HepG2 (cell line): ENCODE measurements around the gene CSH1.

Experiments used
- SYNCRIP ChIP-seq: fragments of 200-400 bp; formaldehyde crosslinking; IDR thresholded peaks from 2 replicates; pipeline ENCODE4 v1.6.1; 2018; ENCODE audit warnings: mild to moderate bottlenecking, low read depth, low read length; ENCODE audit not compliant: insufficient read depth
- TF ChIP-seq, protein P1 (sequence below): sonication (generic); formaldehyde crosslinking; IDR thresholded peaks from 2 replicates; pipeline ENCODE4 v1.5.0; 2020; ENCODE audit warnings: mild to moderate bottlenecking, missing genetic modification reagents, moderate library complexity

DNA sequence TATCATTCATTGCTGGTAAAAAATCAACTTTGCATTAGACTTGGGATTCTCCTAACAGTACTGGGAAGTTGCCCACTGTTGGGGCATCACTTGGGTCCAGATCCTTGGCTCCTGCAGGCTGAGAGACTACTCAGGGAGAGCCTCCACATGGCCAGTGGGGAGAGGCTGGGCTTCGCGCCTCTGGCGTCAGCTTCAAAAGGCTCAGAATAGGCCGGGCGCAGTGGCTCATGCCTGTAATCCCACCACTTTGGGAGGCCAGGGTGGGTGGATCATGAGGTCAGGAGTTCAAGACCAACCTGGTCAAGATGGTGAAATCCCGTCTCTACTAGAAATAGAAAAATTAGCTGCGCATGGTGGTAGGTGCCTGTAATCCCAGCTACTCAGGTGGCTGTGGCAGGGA lies 18.1 kb upstream of the CSH1 start:
- TF ChIP-seq SYNCRIP: no peak
- TF ChIP-seq, protein P1, sequence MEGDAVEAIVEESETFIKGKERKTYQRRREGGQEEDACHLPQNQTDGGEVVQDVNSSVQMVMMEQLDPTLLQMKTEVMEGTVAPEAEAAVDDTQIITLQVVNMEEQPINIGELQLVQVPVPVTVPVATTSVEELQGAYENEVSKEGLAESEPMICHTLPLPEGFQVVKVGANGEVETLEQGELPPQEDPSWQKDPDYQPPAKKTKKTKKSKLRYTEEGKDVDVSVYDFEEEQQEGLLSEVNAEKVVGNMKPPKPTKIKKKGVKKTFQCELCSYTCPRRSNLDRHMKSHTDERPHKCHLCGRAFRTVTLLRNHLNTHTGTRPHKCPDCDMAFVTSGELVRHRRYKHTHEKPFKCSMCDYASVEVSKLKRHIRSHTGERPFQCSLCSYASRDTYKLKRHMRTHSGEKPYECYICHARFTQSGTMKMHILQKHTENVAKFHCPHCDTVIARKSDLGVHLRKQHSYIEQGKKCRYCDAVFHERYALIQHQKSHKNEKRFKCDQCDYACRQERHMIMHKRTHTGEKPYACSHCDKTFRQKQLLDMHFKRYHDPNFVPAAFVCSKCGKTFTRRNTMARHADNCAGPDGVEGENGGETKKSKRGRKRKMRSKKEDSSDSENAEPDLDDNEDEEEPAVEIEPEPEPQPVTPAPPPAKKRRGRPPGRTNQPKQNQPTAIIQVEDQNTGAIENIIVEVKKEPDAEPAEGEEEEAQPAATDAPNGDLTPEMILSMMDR (CRISPR knock-in tag): no peak
